H1 (cell line): ENCODE measurements around the gene MED31. TPM values are rescaled to one million over a fixed set of nuclear protein-coding genes. Genes with fewer than 3 reads are reported as not detected.

ENCODE experiments used
- CTCF ChIP-seq, 3 experiments: IDR thresholded peaks; 1 replicate in 2 of 3; 2 replicates in 1 of 3; pipeline versions ENCODE4 v1.5.1 to v1.6.1; 2011; ENCODE audit warnings: low read length in 3 of 3, mild to moderate bottlenecking in 3 of 3, inconsistent platforms in 2 of 3, low read depth in 1 of 3, moderate library complexity in 1 of 3; ENCODE audit not compliant: insufficient read depth in 1 of 3; ENCODE audit errors: control extremely low read depth in 1 of 3
- EZH2 ChIP-seq: fragments of 200-600 bp; sonication (generic); IDR thresholded peaks from 2 replicates; pipeline ENCODE4 v1.7.1; 2012; ENCODE audit warnings: low read depth, mild to moderate bottlenecking, moderate library complexity, low read length, inconsistent platforms; ENCODE audit not compliant: severe bottlenecking
- HDAC6 ChIP-seq: IDR thresholded peaks from one replicate; pipeline ENCODE4 v1.7.1; 2012; ENCODE audit warnings: low read depth, mild to moderate bottlenecking, inconsistent platforms, low read length, moderate library complexity
- RAD21 ChIP-seq, 2 experiments: IDR thresholded peaks in 1 of 2; conservative IDR thresholded peaks in 1 of 2; 2 replicates each; pipeline ENCODE4 v1.6.1; 2011; ENCODE audit warnings: low read depth in 2 of 2, low read length in 2 of 2, improper control_type of control experiment in 1 of 2, inconsistent platforms in 1 of 2, mild to moderate bottlenecking in 1 of 2, moderate library complexity in 1 of 2
- RFX5 ChIP-seq: IDR thresholded peaks from 2 replicates; pipeline ENCODE4 v1.6.1; 2011; ENCODE audit warnings: low read depth, low read length, improper control_type of control experiment, borderline replicate concordance
- SIN3A ChIP-seq, 2 experiments: IDR thresholded peaks in 1 of 2; conservative IDR thresholded peaks in 1 of 2; 2 replicates each; pipeline ENCODE4 v1.6.1; 2011 to 2012; ENCODE audit warnings: low read length in 2 of 2, improper control_type of control experiment in 1 of 2, low read depth in 1 of 2, mild to moderate bottlenecking in 1 of 2
- SUZ12 ChIP-seq: fragments of 200-600 bp; sonication (generic); IDR thresholded peaks from 2 replicates; pipeline ENCODE4 v1.6.1; 2012; ENCODE audit warnings: mild to moderate bottlenecking, inconsistent platforms, low read length, moderate library complexity, mixed read lengths
- polyA plus RNA-seq, 7 experiments: library from polyadenylated mRNA; depleted of rRNA in 3 of 7; stranded (reverse) in 5 of 7; unstranded in 2 of 7; fragments of >200 nt in 5 of 7; fragments of 200-250 nt in 2 of 7; gene quantifications; 1 replicate in 5 of 7; 2 replicates in 1 of 7; 4 replicates in 1 of 7; pipeline versions ENCODE4 v1.2.1 to v1.2.3, GENCODE V29; 2011 to 2013; ENCODE audit warnings: missing spikeins in 2 of 7, mixed read lengths in 2 of 7
- total RNA-seq: library from RNA; stranded (reverse); fragmentation: NEBNext Ultra II Directional; extraction: Animal tissue kit (Norgen Biotek cat#: 25700); gene quantifications from 2 replicates; pipeline ENCODE4 v1.2.1, GENCODE V29; 2021
- TF ChIP-seq, protein P1 (sequence below): IDR thresholded peaks from 2 replicates; pipeline ENCODE4 v1.6.1; 2012; ENCODE audit warnings: inconsistent platforms

MED31 gene
- total and polyA plus RNA-seq, 2 of the 8 experiments (the other 6 are each of a cell fraction or from before 2014, with no cell fraction given), result 4.6 to 12.3 TPM

DNA sequence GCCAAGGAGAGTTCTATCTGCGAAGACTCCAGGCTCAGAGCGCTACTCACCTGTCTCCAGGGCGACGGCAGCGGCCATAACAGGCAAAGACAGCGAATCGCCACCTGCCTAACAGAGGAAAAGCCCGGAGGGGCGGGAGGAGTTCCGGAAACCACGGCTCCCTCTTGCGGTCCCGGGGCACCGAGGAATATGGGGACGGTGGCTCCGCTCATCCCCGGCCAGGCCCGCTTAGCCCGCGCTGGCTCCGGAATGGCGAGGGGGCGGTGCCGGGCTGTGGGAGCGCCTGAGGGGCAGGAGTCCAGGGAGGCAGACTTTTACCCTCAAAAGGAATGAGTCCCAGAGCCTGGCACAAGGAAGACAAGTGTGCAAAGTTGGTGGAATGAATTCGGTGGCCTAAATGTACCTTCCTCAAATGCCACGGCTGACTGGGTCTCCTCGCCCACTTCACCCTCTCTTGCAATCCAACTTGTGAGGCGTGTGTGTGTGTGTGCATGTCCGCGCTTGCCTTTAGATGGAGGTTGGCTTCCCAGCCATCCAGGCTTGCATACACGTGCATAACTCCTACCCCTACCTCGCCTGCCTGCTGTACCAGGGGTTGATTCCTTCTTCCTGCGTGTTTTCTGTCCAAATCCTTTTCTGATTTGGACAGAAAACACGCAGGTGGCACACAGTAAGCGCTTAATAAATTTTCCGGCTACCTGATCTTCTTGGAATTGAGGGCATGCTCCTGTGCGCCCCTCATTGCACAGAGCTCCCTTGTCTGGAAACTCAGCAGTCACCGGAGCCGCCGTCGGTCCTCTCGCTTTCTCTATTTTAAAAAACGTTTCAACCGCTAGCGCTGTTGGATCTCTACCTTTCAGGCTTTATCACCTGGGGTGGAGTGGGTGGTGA, 3.7 kb upstream of the MED31 start (continued):
- peak; percentile 17 to 27 (median 19); a peak in 2 of 4 replicates for TF ChIP-seq CTCF (IDR thresholded peaks at IDR 0.05; ENCODE audit: control extremely low read depth in 1 of 3, insufficient read depth in 1 of 3, low read depth in 1 of 3, low read length in 3 of 3)
- TF ChIP-seq, protein P1, sequence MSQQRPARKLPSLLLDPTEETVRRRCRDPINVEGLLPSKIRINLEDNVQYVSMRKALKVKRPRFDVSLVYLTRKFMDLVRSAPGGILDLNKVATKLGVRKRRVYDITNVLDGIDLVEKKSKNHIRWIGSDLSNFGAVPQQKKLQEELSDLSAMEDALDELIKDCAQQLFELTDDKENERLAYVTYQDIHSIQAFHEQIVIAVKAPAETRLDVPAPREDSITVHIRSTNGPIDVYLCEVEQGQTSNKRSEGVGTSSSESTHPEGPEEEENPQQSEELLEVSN, result peak; percentile 55; the same call in 1 of the 2 replicates
- TF ChIP-seq RFX5, result 0 out of 2 replicates have a peak, but pooled peaks have one; percentile 31
- TF ChIP-seq SIN3A (conservative IDR thresholded peaks at IDR 0.05 in 1 of 2, IDR thresholded peaks at IDR 0.05 in 1 of 2; ENCODE audit: low read depth in 1 of 2, low read length in 2 of 2), result peak in 1 of 2 experiments; percentile 63; a peak in 1 of 4 replicates
- TF ChIP-seq HDAC6, result no peak
- peak; percentile 54 for TF ChIP-seq SUZ12
- peak in 1 of 2 experiments; percentile 16; a peak in 1 of 4 replicates for TF ChIP-seq RAD21 (IDR thresholded peaks at IDR 0.05 in 1 of 2, conservative IDR thresholded peaks at IDR 0.05 in 1 of 2; ENCODE audit: low read depth in 2 of 2, low read length in 2 of 2)
- peak; percentile 48 for TF ChIP-seq EZH2
